Measurements from ENCODE around the gene ADGRG2. TPM values are rescaled to one million over a fixed set of nuclear protein-coding genes. Genes with fewer than 3 reads are reported as not detected.

Gene ADGRG2
- total RNA-seq, 1 experiment from 2014 or later, result not detected

- CTCF ChIA-PET, result interaction anchor here (1.0 kb wide), 1 partner anchor 236 kb away, joined by 3 read pairs; no protein-coding TSS in a partner anchor
Observed at GRCh38 chrX:19097553-19098283, 24.6 kb downstream of the ADGRG2 start.

More at GRCh38 chrX:19097553-19098283, 24.6 kb downstream of the ADGRG2 start:
- no peak for TF ChIP-seq SP1 (IDR thresholded peaks at IDR 0.05; ENCODE audit: low read depth)
- TF ChIP-seq POLR2AphosphoS5 (IDR thresholded peaks at IDR 0.05; ENCODE audit: low read depth, low read length), result no peak
- no peak for TF ChIP-seq YY1 (IDR thresholded peaks at IDR 0.05; ENCODE audit: extremely low read depth, insufficient replicate concordance, low read depth, low read length)
- TF ChIP-seq REST (IDR thresholded peaks at IDR 0.05; ENCODE audit: low read depth), result no peak
- TF ChIP-seq ZNF274 (IDR thresholded peaks at IDR 0.05; ENCODE audit: low read depth, low read length), result no peak
- TF ChIP-seq SRF (IDR thresholded peaks at IDR 0.05; ENCODE audit: low read depth), result no peak
- TF ChIP-seq RAD21 (IDR thresholded peaks at IDR 0.05; ENCODE audit: low read depth), result no peak
- TF ChIP-seq ZFX (IDR thresholded peaks at IDR 0.05), result no peak
- no peak for TF ChIP-seq POLR2A (IDR thresholded peaks at IDR 0.05; ENCODE audit: borderline replicate concordance, extremely low read depth, insufficient read depth, insufficient read length)
- TF ChIP-seq EGR1 (IDR thresholded peaks at IDR 0.05; ENCODE audit: low read depth), result no peak
- TF ChIP-seq EZH2phosphoT487 (IDR thresholded peaks at IDR 0.05; ENCODE audit: borderline replicate concordance), result no peak
- TF ChIP-seq TCF7L2 (IDR thresholded peaks at IDR 0.05; ENCODE audit: borderline replicate concordance, extremely low read depth, insufficient read depth, insufficient read length), result no peak
- H3K79me2 ChIP-seq (ENCODE audit: insufficient read depth, low read length), result no peaks in the 10 kb centered on the region
- RAD21 ChIA-PET (ENCODE audit: low non-redundant PET in 1 of 2, low total read pairs in 2 of 2, uncharacterized antibody in 2 of 2, unreplicated experiment in 2 of 2), result no interaction called here
- no peak for ATAC-seq
- no peak overlapping the region for H3K4me2 ChIP-seq (ENCODE audit: low read length)
- intact Hi-C loops (cut with micrococcal nuclease), result no loop called here
- H3K4me1 ChIP-seq (ENCODE audit: control insufficient read depth in 1 of 2, insufficient read depth in 2 of 2, low read length in 2 of 2), result no peaks in the 10 kb centered on the region
- H3K9me2 ChIP-seq (ENCODE audit: insufficient read depth), result no peaks in the 10 kb centered on the region
- no peaks in the 10 kb centered on the region for H3K36me3 ChIP-seq (ENCODE audit: control insufficient read depth in 1 of 2, insufficient read depth in 2 of 2, low read length in 2 of 2)
- H3K9ac ChIP-seq (ENCODE audit: low read length), result no peak overlapping the region
- H3K27me3 ChIP-seq (ENCODE audit: insufficient read depth, low read length), result no peaks in the 10 kb centered on the region
- H4K20me1 ChIP-seq (ENCODE audit: insufficient read depth), result no peaks in the 10 kb centered on the region
- H3K9me3 ChIP-seq (ENCODE audit: control insufficient read depth in 1 of 2, insufficient read depth in 1 of 2, low read depth in 1 of 2, low read length in 2 of 2), result no peaks in the 10 kb centered on the region
- H2AFZ ChIP-seq (ENCODE audit: low read depth, low read length, poor library complexity, severe bottlenecking), result no peak overlapping the region
- no peak overlapping the region for H3K27ac ChIP-seq (ENCODE audit: low read depth, low read length)
- DNase-seq (ENCODE audit: low read depth, low spot score), result no peak
- H3K4me3 ChIP-seq (replicated peaks in 1 of 2; ENCODE audit: low read depth in 1 of 2, low read length in 2 of 2), result no peak overlapping the region
- POLR2A ChIA-PET, result no interaction called here
- no TSS peak for BruUV-seq (replicated peaks)

All from HCT116 (cell line).